ENCODE measurements around the gene CCDC15. TPM values are rescaled to one million over a fixed set of nuclear protein-coding genes. Genes with fewer than 3 reads are reported as not detected.

CCDC15 gene
- total RNA-seq, 2 donors from 2014 or later = 1.2 to 2.5 TPM

GRCh38 chr11:124983674-124984511, 29.9 kb downstream of the CCDC15 start:
- Histone ChIP-seq H3K4me3 (no peak overlapping the region), H3K27me3 (no peaks in the 10 kb centered on the region), H3K4me1 (no peaks in the 10 kb centered on the region), H3K9ac (ENCODE audit: low read depth in 2 of 2, low read length in 2 of 2) (no peak overlapping the region), H3K9me3 (no peaks in the 10 kb centered on the region), H3K36me3 (no peaks in the 10 kb centered on the region), H3K27ac (no peak overlapping the region)
- no peak for TF ChIP-seq CTCF (IDR thresholded peaks at IDR 0.05)
- DNase-seq = no peak
- intact Hi-C loops (cut with DNase I) = no loop called here

- Histone ChIP-seq H3K36me3 (no peaks in the 10 kb centered on the region), H3K4me1 (no peaks in the 10 kb centered on the region), H3K9ac (ENCODE audit: low read depth in 2 of 2, low read length in 2 of 2) (no peak overlapping the region), H3K27me3 (no peaks in the 10 kb centered on the region), H3K27ac (no peak overlapping the region), H3K4me3 (no peak overlapping the region), H3K9me3 (no peaks in the 10 kb centered on the region)
- DNase-seq = no peak
- no peak for TF ChIP-seq CTCF (IDR thresholded peaks at IDR 0.05)
- intact Hi-C loops (cut with DNase I) = no loop called here
Measured at GRCh38 chr11:124984512-124984854, 30.5 kb downstream of the CCDC15 start.

- H3K4me1 ChIP-seq = no peaks in the 10 kb centered on the region
- no peaks in the 10 kb centered on the region for H3K9me3 ChIP-seq
- no peak for DNase-seq
- TF ChIP-seq CTCF (IDR thresholded peaks at IDR 0.05) = no peak
- no peak overlapping the region for H3K4me3 ChIP-seq
- H3K36me3 ChIP-seq = no peaks in the 10 kb centered on the region
- no peaks in the 10 kb centered on the region for H3K27me3 ChIP-seq
- no peak overlapping the region for H3K27ac ChIP-seq
- intact Hi-C loops (cut with DNase I) = no loop called here
- no peak overlapping the region for H3K9ac ChIP-seq (ENCODE audit: low read depth in 2 of 2, low read length in 2 of 2)
Measured at GRCh38 chr11:124987096-124987495, 33.1 kb downstream of the CCDC15 start.

- Histone ChIP-seq H3K9ac (ENCODE audit: low read depth in 2 of 2, low read length in 2 of 2) (no peak overlapping the region), H3K36me3 (no peaks in the 10 kb centered on the region), H3K27me3 (no peaks in the 10 kb centered on the region), H3K4me1 (no peaks in the 10 kb centered on the region), H3K4me3 (no peak overlapping the region), H3K9me3 (no peaks in the 10 kb centered on the region), H3K27ac (no peak overlapping the region)
- DNase-seq = no peak
- intact Hi-C loops (cut with DNase I) = no loop called here
- no peak for TF ChIP-seq CTCF (IDR thresholded peaks at IDR 0.05)
Measured at GRCh38 chr11:124988063-124988462, 34.1 kb downstream of the CCDC15 start.

- H3K36me3 ChIP-seq = no peaks in the 10 kb centered on the region
- no peaks in the 10 kb centered on the region for H3K27me3 ChIP-seq
- H3K9ac ChIP-seq (ENCODE audit: low read depth in 2 of 2, low read length in 2 of 2) = no peak overlapping the region
- H3K27ac ChIP-seq = no peak overlapping the region
- intact Hi-C loops (cut with DNase I) = no loop called here
- no peak overlapping the region for H3K4me3 ChIP-seq
- no peaks in the 10 kb centered on the region for H3K4me1 ChIP-seq
- TF ChIP-seq CTCF (IDR thresholded peaks at IDR 0.05) = no peak
- H3K9me3 ChIP-seq = no peaks in the 10 kb centered on the region
- DNase-seq = no peak
Measured at GRCh38 chr11:125001079-125001778, 47.2 kb downstream of the CCDC15 start.
